HepG2 (cell line): Measurements from ENCODE around the gene NPAS2.

Experiments
- HOXA7 ChIP-seq: sonication (generic); formaldehyde crosslinking; IDR thresholded peaks from 2 replicates; pipeline ENCODE4 v1.8.1; 2022; ENCODE audit warnings: mild to moderate bottlenecking, missing genetic modification reagents, moderate library complexity
- MYC ChIP-seq: sonication (generic); formaldehyde crosslinking; IDR thresholded peaks from 2 replicates; pipeline ENCODE4 v1.9.0; 2021; ENCODE audit warnings: missing genetic modification reagents, borderline replicate concordance
- POLR2A ChIP-seq, 2 experiments: IDR thresholded peaks; 2 replicates each; pipeline ENCODE4 v1.6.1; 2011; ENCODE audit warnings: low read depth in 2 of 2, low read length in 2 of 2, mild to moderate bottlenecking in 1 of 2, moderate library complexity in 1 of 2; ENCODE audit not compliant: insufficient read depth in 1 of 2
- POLR2AphosphoS5 ChIP-seq: IDR thresholded peaks from 2 replicates; pipeline ENCODE4 v1.6.1; 2012; ENCODE audit warnings: low read depth, low read length
- RAD21 ChIP-seq: fragments of 450-650 bp; formaldehyde crosslinking; IDR thresholded peaks from 2 replicates; pipeline ENCODE4 v1.5.0; 2020; ENCODE audit warnings: mild to moderate bottlenecking
- ZNF274 ChIP-seq: sonication (generic); formaldehyde crosslinking; IDR thresholded peaks from 2 replicates; pipeline ENCODE4 v1.5.1; 2020; ENCODE audit warnings: mild to moderate bottlenecking, missing genetic modification reagents
- TF ChIP-seq, protein P1 (sequence below): sonication (generic); formaldehyde crosslinking; conservative IDR thresholded peaks from 2 replicates; pipeline ENCODE4 v1.4.0; 2020; ENCODE audit warnings: missing genetic modification reagents
- TF ChIP-seq, protein P2 (sequence below): sonication (generic); formaldehyde crosslinking; IDR thresholded peaks from 2 replicates; pipeline ENCODE4 v1.5.0; 2020; ENCODE audit warnings: mild to moderate bottlenecking, missing genetic modification reagents, moderate library complexity
- TF ChIP-seq, protein P3 (sequence below): sonication (generic); formaldehyde crosslinking; IDR thresholded peaks from 2 replicates; pipeline ENCODE4 v1.5.0; 2020; ENCODE audit warnings: missing genetic modification reagents, mild to moderate bottlenecking, borderline replicate concordance

DNA sequence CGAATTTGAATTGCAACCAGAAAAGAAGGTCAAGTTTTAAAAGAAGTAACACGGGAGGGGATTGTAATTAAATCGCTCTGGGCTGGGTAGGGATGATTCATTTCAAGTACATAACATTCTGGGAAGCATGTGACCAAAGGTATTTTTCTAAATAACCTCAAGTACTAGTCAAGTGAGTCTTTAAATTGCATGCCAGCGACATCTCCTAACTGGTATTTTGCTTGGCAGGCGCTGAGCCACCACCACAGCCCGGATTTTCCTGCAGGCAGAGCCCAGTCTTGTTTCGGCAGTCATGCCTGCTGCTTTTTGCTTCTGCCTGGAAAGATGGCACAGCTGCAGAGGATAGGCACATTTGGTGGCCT, 33.7 kb upstream of the NPAS2 start:
- TF ChIP-seq, protein P1, sequence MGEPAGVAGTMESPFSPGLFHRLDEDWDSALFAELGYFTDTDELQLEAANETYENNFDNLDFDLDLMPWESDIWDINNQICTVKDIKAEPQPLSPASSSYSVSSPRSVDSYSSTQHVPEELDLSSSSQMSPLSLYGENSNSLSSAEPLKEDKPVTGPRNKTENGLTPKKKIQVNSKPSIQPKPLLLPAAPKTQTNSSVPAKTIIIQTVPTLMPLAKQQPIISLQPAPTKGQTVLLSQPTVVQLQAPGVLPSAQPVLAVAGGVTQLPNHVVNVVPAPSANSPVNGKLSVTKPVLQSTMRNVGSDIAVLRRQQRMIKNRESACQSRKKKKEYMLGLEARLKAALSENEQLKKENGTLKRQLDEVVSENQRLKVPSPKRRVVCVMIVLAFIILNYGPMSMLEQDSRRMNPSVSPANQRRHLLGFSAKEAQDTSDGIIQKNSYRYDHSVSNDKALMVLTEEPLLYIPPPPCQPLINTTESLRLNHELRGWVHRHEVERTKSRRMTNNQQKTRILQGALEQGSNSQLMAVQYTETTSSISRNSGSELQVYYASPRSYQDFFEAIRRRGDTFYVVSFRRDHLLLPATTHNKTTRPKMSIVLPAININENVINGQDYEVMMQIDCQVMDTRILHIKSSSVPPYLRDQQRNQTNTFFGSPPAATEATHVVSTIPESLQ: no peak
- no peak for TF ChIP-seq POLR2A (IDR thresholded peaks at IDR 0.05; ENCODE audit: insufficient read depth in 1 of 2, low read depth in 2 of 2, low read length in 2 of 2)
- TF ChIP-seq, protein P2, sequence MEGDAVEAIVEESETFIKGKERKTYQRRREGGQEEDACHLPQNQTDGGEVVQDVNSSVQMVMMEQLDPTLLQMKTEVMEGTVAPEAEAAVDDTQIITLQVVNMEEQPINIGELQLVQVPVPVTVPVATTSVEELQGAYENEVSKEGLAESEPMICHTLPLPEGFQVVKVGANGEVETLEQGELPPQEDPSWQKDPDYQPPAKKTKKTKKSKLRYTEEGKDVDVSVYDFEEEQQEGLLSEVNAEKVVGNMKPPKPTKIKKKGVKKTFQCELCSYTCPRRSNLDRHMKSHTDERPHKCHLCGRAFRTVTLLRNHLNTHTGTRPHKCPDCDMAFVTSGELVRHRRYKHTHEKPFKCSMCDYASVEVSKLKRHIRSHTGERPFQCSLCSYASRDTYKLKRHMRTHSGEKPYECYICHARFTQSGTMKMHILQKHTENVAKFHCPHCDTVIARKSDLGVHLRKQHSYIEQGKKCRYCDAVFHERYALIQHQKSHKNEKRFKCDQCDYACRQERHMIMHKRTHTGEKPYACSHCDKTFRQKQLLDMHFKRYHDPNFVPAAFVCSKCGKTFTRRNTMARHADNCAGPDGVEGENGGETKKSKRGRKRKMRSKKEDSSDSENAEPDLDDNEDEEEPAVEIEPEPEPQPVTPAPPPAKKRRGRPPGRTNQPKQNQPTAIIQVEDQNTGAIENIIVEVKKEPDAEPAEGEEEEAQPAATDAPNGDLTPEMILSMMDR: no peak
- TF ChIP-seq, protein P3, sequence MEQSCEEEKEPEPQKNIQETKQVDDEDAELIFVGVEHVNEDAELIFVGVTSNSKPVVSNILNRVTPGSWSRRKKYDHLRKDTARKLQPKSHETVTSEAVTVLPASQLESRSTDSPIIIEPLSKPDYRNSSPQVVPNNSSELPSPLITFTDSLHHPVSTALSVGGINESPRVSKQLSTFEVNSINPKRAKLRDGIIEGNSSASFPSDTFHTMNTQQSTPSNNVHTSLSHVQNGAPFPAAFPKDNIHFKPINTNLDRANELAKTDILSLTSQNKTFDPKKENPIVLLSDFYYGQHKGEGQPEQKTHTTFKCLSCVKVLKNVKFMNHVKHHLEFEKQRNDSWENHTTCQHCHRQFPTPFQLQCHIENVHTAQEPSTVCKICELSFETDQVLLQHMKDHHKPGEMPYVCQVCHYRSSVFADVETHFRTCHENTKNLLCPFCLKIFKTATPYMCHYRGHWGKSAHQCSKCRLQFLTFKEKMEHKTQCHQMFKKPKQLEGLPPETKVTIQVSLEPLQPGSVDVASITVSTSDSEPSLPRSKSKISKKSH (CRISPR knock-in tag): no peak
- no peak for TF ChIP-seq POLR2AphosphoS5
- TF ChIP-seq ZNF274 (CRISPR knock-in tag): no peak
- no peak for TF ChIP-seq HOXA7 (CRISPR knock-in tag)
- TF ChIP-seq MYC: no peak
- no peak for TF ChIP-seq RAD21 (CRISPR knock-in tag)
